ENCODE measurements around the gene SLAMF6.

- TF ChIP-seq CTCF (IDR thresholded peaks at IDR 0.05) (no peak), POLR2A (IDR thresholded peaks at IDR 0.05) (no peak)
Measured at GRCh38 chr1:160459056-160459455, 64.0 kb downstream of the SLAMF6 start.

All from ovary (tissue), 3 donors.